ENCODE data around the gene TCERG1L. TPM values are rescaled to one million over a fixed set of nuclear protein-coding genes. Genes with fewer than 3 reads are reported as not detected.

Gene TCERG1L
- total RNA-seq, 1 donor from 2014 or later = 2.7 TPM

DNA sequence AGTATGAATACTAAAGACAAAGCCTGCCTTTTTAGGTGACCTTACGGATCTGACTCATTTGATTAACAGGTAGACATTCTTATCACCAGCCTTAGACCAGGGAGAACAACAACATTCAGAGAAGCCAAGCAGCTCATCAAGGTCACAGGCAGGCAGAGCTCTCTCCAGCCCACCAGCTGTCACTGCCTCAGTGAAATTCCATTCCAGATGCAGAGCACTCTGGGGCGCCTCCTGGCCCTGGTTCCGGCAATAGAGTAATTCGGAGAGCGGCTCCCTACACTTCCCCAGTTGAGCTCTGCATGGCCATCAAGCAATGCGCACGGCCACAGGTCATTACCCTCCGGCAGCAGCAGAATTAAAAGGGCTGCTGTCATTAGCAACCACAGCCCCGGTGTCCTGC lies 164.7 kb downstream of the TCERG1L start:
- TF ChIP-seq, protein P1, sequence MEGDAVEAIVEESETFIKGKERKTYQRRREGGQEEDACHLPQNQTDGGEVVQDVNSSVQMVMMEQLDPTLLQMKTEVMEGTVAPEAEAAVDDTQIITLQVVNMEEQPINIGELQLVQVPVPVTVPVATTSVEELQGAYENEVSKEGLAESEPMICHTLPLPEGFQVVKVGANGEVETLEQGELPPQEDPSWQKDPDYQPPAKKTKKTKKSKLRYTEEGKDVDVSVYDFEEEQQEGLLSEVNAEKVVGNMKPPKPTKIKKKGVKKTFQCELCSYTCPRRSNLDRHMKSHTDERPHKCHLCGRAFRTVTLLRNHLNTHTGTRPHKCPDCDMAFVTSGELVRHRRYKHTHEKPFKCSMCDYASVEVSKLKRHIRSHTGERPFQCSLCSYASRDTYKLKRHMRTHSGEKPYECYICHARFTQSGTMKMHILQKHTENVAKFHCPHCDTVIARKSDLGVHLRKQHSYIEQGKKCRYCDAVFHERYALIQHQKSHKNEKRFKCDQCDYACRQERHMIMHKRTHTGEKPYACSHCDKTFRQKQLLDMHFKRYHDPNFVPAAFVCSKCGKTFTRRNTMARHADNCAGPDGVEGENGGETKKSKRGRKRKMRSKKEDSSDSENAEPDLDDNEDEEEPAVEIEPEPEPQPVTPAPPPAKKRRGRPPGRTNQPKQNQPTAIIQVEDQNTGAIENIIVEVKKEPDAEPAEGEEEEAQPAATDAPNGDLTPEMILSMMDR (conservative IDR thresholded peaks at IDR 0.05) = no peak
- H3K9me3 Mint-ChIP-seq = peaks cover 2% of the 10 kb centered on the region
- H3K36me3 Mint-ChIP-seq = no peaks in the 10 kb centered on the region
- no peak overlapping the region for H3K27ac Mint-ChIP-seq
- peaks cover 19% of the 10 kb centered on the region for H3K27me3 Mint-ChIP-seq
- H3K4me3 Mint-ChIP-seq = no peak overlapping the region
- no peak for DNase-seq (ENCODE audit: extremely low spot score, unreplicated experiment)
- peaks cover 7% of the 10 kb centered on the region for H3K4me1 Mint-ChIP-seq (ENCODE audit: unreplicated experiment)

DNA sequence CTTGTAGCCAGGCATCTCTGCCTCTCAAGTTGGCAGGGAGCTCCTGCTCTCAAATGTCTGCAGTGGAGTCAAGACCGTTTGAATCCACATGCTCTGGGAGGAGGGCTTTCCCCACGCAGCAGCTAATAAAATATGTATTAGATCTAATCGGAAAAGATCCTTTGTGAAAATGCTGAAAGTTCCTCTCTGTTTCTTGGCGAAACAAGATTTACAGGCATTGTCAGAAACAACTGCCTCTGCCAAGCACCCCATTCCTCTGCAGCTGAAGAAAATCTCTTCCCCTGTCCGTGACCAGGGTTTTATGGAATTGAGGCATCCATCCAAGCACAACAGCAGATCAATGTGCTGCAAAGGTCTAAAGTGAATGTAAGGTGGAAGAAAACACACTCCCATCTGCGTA lies 165.8 kb downstream of the TCERG1L start:
- no peaks in the 10 kb centered on the region for H3K9me3 Mint-ChIP-seq
- H3K4me3 Mint-ChIP-seq = no peak overlapping the region
- peaks cover 19% of the 10 kb centered on the region for H3K27me3 Mint-ChIP-seq
- DNase-seq (ENCODE audit: extremely low spot score, unreplicated experiment) = no peak
- TF ChIP-seq, protein P1 (conservative IDR thresholded peaks at IDR 0.05) = no peak
- H3K36me3 Mint-ChIP-seq = no peaks in the 10 kb centered on the region
- H3K4me1 Mint-ChIP-seq (ENCODE audit: unreplicated experiment) = peaks cover 7% of the 10 kb centered on the region
- no peak overlapping the region for H3K27ac Mint-ChIP-seq

GRCh38 chr10:131144711-131145375 lies 166.7 kb downstream of the TCERG1L start:
- no peak for DNase-seq (ENCODE audit: extremely low spot score, unreplicated experiment)
- Mint-ChIP-seq H3K4me1 (ENCODE audit: unreplicated experiment) (peaks cover 7% of the 10 kb centered on the region), H3K4me3 (no peak overlapping the region), H3K27ac (no peak overlapping the region), H3K36me3 (no peaks in the 10 kb centered on the region), H3K27me3 (peaks cover 20% of the 10 kb centered on the region), H3K9me3 (no peaks in the 10 kb centered on the region)
- TF ChIP-seq, protein P1 (conservative IDR thresholded peaks at IDR 0.05) = no peak

DNA sequence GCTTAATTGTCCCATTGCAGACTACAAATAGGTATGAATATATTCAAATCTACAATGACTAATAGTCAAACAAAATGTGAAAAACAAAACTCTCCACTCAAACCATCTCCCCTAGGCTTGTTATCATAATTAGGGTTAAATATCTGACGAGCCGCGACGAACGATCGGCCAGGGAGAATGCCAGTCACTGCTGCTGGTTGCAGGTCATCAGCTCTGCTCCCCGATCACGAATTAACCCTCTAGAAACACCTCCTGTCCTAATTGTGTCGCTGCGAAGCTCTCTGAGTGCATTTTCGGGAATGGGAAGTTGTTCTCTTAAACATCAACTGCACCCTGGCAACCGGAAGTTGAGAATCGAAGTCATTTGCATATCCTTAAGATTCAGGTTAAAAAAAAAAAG lies 167.3 kb downstream of the TCERG1L start:
- Mint-ChIP-seq H3K4me3 (no peak overlapping the region), H3K9me3 (no peaks in the 10 kb centered on the region), H3K27me3 (peaks cover 25% of the 10 kb centered on the region), H3K27ac (no peak overlapping the region), H3K4me1 (ENCODE audit: unreplicated experiment) (peaks cover 7% of the 10 kb centered on the region), H3K36me3 (no peaks in the 10 kb centered on the region)
- DNase-seq (ENCODE audit: extremely low spot score, unreplicated experiment) = no peak
- TF ChIP-seq, protein P1 (conservative IDR thresholded peaks at IDR 0.05) = no peak

GRCh38 chr10:131143425-131144165 lies 167.9 kb downstream of the TCERG1L start:
- Mint-ChIP-seq H3K9me3 (no peaks in the 10 kb centered on the region), H3K4me3 (no peak overlapping the region), H3K4me1 (ENCODE audit: unreplicated experiment) (peaks cover 7% of the 10 kb centered on the region), H3K27me3 (peaks cover 27% of the 10 kb centered on the region), H3K36me3 (no peaks in the 10 kb centered on the region), H3K27ac (no peak overlapping the region)
- TF ChIP-seq, protein P1 (conservative IDR thresholded peaks at IDR 0.05) = no peak
- no peak for DNase-seq (ENCODE audit: extremely low spot score, unreplicated experiment)

All from type B pancreatic cell (in vitro differentiated cells).